Keratinocyte (primary cell): Measurements from ENCODE around the gene DNAJB11.

Experiments used
- CTCF ChIP-seq, 3 experiments: IDR thresholded peaks in 1 of 3; conservative IDR thresholded peaks in 1 of 3; optimal IDR thresholded peaks in 1 of 3; 2 replicates in 2 of 3; 3 replicates in 1 of 3; pipeline versions ENCODE3 to v1.5.1; 2011; ENCODE audit warnings: low read length in 3 of 3, mild to moderate bottlenecking in 3 of 3, moderate library complexity in 2 of 3, control low read depth in 1 of 3, inconsistent platforms in 1 of 3; ENCODE audit not compliant: insufficient read depth in 2 of 3; ENCODE audit errors: extremely low read depth in 1 of 3
- EZH2 ChIP-seq: IDR thresholded peaks from one replicate; pipeline ENCODE4 v1.6.1; 2012; ENCODE audit warnings: inconsistent platforms, mild to moderate bottlenecking, low read length, moderate library complexity

- no peak for TF ChIP-seq CTCF (optimal IDR thresholded peaks at IDR 0.05 in 1 of 3, IDR thresholded peaks at IDR 0.05 in 1 of 3, conservative IDR thresholded peaks at IDR 0.05 in 1 of 3; ENCODE audit: extremely low read depth in 1 of 3, insufficient read depth in 2 of 3, low read length in 3 of 3)
- no peak for TF ChIP-seq EZH2
These were observed 572 bp downstream of the DNAJB11 start for GRCh38 chr3:186570941-186571643.
